Endothelial cell of umbilical vein (primary cell): ENCODE data around the gene FNDC3A. TPM values are rescaled to one million over a fixed set of nuclear protein-coding genes. Genes with fewer than 3 reads are reported as not detected.

Experiments
- BruUV-seq: library from RNA; stranded (reverse); fragments of 400-500 nt; replicated peaks from 2 replicates; lab custom pipeline; 2021; lab: Mats Ljungman, UMichigan
- CTCF ChIA-PET: fragments of 300-600, 350-600 bp; sonication (Branson Sonifier 250); formaldehyde crosslinking; loops from one replicate; lab custom pipeline; 2021; ENCODE audit warnings: antibody characterized with exemption, inconsistent platforms; lab: Charles Lee
- POLR2A ChIA-PET: fragments of 300-600, 350-600 bp; sonication (Branson Sonifier 250); formaldehyde crosslinking; loops from one replicate; lab custom pipeline; 2021; ENCODE audit warnings: antibody characterized with exemption, inconsistent platforms; lab: Charles Lee
- DNase-seq: peaks from one replicate; pipeline ENCODE4 v3.0.0-alpha.2; 2011; ENCODE audit warnings: low read depth, low spot score
- FAIRE-seq: peaks from 2 replicates; lab custom pipeline; 2011; peaks lifted over from hg19 to GRCh38; lab: Jason Lieb, UNC
- H2AFZ ChIP-seq: 2 replicates; pipeline ENCODE4 v1.6.0; 2012; ENCODE audit warnings: low read depth, low read length, control low read depth, inconsistent platforms
- H3K27ac ChIP-seq: 2 replicates; pipeline ENCODE4 v1.5.1; 2011; ENCODE audit warnings: low read depth, mild to moderate bottlenecking, control low read depth, low read length, moderate library complexity; ENCODE audit not compliant: insufficient read depth
- H3K27me3 ChIP-seq, 2 experiments: 2 replicates each; pipeline versions ENCODE4 v1.6.0 to v1.6.1; 2011; ENCODE audit warnings: low read length in 2 of 2, mixed read lengths in 1 of 2; ENCODE audit not compliant: control insufficient read depth in 2 of 2, insufficient read depth in 2 of 2
- H3K36me3 ChIP-seq, 2 experiments: 2 replicates in 1 of 2; 3 replicates in 1 of 2; pipeline ENCODE4 v1.5.1; 2011; ENCODE audit warnings: low read length in 2 of 2, mild to moderate bottlenecking in 1 of 2, moderate library complexity in 1 of 2; ENCODE audit not compliant: control insufficient read depth in 2 of 2, insufficient read depth in 2 of 2; ENCODE audit errors: extremely low read depth in 1 of 2
- H3K4me1 ChIP-seq: 3 replicates; pipeline ENCODE4 v1.5.1; 2011; ENCODE audit warnings: mild to moderate bottlenecking, low read length; ENCODE audit not compliant: control insufficient read depth, insufficient read depth; ENCODE audit errors: extremely low read depth
- H3K4me2 ChIP-seq: 2 replicates; pipeline ENCODE4 v1.6.1; 2011; ENCODE audit warnings: low read length, control low read depth, mixed read lengths; ENCODE audit not compliant: insufficient read depth
- H3K4me3 ChIP-seq, 3 experiments: fragments of 200-600 bp in 1 of 3; sonication (generic), shearing (Covaris generic) in 1 of 3; replicated peaks in 1 of 3; 2 replicates each; pipeline ENCODE4 v1.5.1; 2011 to 2016; ENCODE audit warnings: control low read depth in 3 of 3, low read length in 3 of 3, mild to moderate bottlenecking in 2 of 3, inconsistent platforms in 1 of 3, low read depth in 1 of 3, moderate library complexity in 1 of 3; ENCODE audit not compliant: insufficient read depth in 1 of 3
- H3K79me2 ChIP-seq: 2 replicates; pipeline ENCODE4 v1.6.0; 2012; ENCODE audit warnings: low read length, inconsistent platforms; ENCODE audit not compliant: control insufficient read depth, insufficient read depth
- H3K9ac ChIP-seq: replicated peaks from 2 replicates; pipeline ENCODE3; 2011; ENCODE audit warnings: low read length, control low read depth; ENCODE audit not compliant: insufficient read depth; ENCODE audit errors: extremely low read depth
- H3K9me1 ChIP-seq: replicated peaks from 3 replicates; pipeline ENCODE4 v1.6.0; 2011; ENCODE audit warnings: mild to moderate bottlenecking, low read length; ENCODE audit not compliant: control insufficient read depth, insufficient read depth; ENCODE audit errors: extremely low read depth
- H3K9me3 ChIP-seq: replicated peaks from 2 replicates; pipeline ENCODE4 v1.5.1; 2012; ENCODE audit warnings: low read length, inconsistent platforms; ENCODE audit not compliant: control insufficient read depth, insufficient read depth
- H4K20me1 ChIP-seq: replicated peaks from 2 replicates; pipeline ENCODE3; 2011; ENCODE audit warnings: mild to moderate bottlenecking, low read length; ENCODE audit not compliant: control insufficient read depth, insufficient read depth; ENCODE audit errors: extremely low read depth
- CTCF ChIP-seq, 2 donors: IDR thresholded peaks; 1 replicate in 1 of 2; 2 replicates in 1 of 2; pipeline ENCODE4 v1.5.1; 2011; ENCODE audit warnings: low read length in 2 of 2, mild to moderate bottlenecking in 2 of 2, moderate library complexity in 2 of 2, control low read depth in 1 of 2, inconsistent platforms in 1 of 2, low read depth in 1 of 2; ENCODE audit not compliant: insufficient read depth in 1 of 2; ENCODE audit errors: extremely low read depth in 1 of 2
- EZH2 ChIP-seq: IDR thresholded peaks from 2 replicates; pipeline ENCODE4 v1.6.1; 2012; ENCODE audit warnings: borderline replicate concordance, low read depth, mild to moderate bottlenecking, moderate library complexity, low read length, inconsistent platforms; ENCODE audit not compliant: severe bottlenecking
- FOS ChIP-seq: IDR thresholded peaks from 2 replicates; pipeline ENCODE4 v1.6.1; 2011; ENCODE audit warnings: mild to moderate bottlenecking, low read length, moderate library complexity, borderline replicate concordance; ENCODE audit not compliant: insufficient read depth
- GATA2 ChIP-seq: IDR thresholded peaks from 2 replicates; pipeline ENCODE4 v1.7.0; 2011; ENCODE audit warnings: low read depth, mild to moderate bottlenecking, moderate library complexity, mixed read lengths, low read length; ENCODE audit not compliant: insufficient read length, insufficient read depth
- JUN ChIP-seq: IDR thresholded peaks from 2 replicates; pipeline ENCODE4 v1.6.1; 2011; ENCODE audit warnings: borderline replicate concordance, low read depth; ENCODE audit not compliant: insufficient read length, insufficient read depth
- MAX ChIP-seq: IDR thresholded peaks from 2 replicates; pipeline ENCODE4 v1.6.1; 2011; ENCODE audit not compliant: insufficient read depth, insufficient read length
- MYC ChIP-seq: IDR thresholded peaks from one replicate; pipeline ENCODE4 v1.6.1; 2011; ENCODE audit warnings: mild to moderate bottlenecking, low read depth, low read length
- POLR2A ChIP-seq: IDR thresholded peaks from 2 replicates; pipeline ENCODE4 v1.6.1; 2012; ENCODE audit warnings: low read depth, mild to moderate bottlenecking, control low read depth, low read length
- POLR2AphosphoS5 ChIP-seq: IDR thresholded peaks from 2 replicates; pipeline ENCODE4 v1.6.1; 2012; ENCODE audit warnings: low read depth, mild to moderate bottlenecking, control low read depth, low read length, moderate library complexity; ENCODE audit not compliant: insufficient read depth
- dilution Hi-C: fragments of 300-500 bp; cut with MboI; formaldehyde crosslinking; loops from one replicate; pipeline ENCODE4 v1.15.0; 2019; ENCODE audit warnings: low sequenced_read_pairs; ENCODE audit not compliant: extremely low pct_ligation_motif_present
- intact Hi-C: fragments of 100-400 bp; cut with micrococcal nuclease; formaldehyde crosslinking; loops from one replicate; pipeline ENCODE4 v1.10.0; 2022
- polyA plus RNA-seq, 4 experiments: library from polyadenylated mRNA; depleted of rRNA in 3 of 4; stranded (reverse) in 3 of 4; unstranded in 1 of 4; fragments of >200 nt; gene quantifications; 2 replicates each; pipeline versions ENCODE4 v1.2.1 to v1.2.3, GENCODE V29; 2011 to 2012; ENCODE audit warnings: missing spikeins in 1 of 4
- total RNA-seq: library from RNA; stranded (reverse); gene quantifications from 2 replicates; pipeline ENCODE4 v1.2.3, GENCODE V29; 2021

FNDC3A gene
- total and polyA plus RNA-seq, 2 donors (not counting 3 experiments of a cell fraction or from before 2014, with no cell fraction given), result 26.3 to 50.8 TPM

GRCh38 chr13:49100637-49101570, 125.2 kb downstream of the FNDC3A start:
- Histone ChIP-seq H3K27me3 (no peaks in the 10 kb centered on the region), H3K27ac (no peak overlapping the region), H2AFZ (no peak overlapping the region), H3K9me3 (no peaks in the 10 kb centered on the region), H3K79me2 (no peaks in the 10 kb centered on the region), H3K9me1 (no peaks in the 10 kb centered on the region), H4K20me1 (no peaks in the 10 kb centered on the region), H3K4me3 (no peak overlapping the region), H3K9ac (no peak overlapping the region), H3K4me2 (no peak overlapping the region), H3K4me1 (peaks cover 24% of the 10 kb centered on the region), H3K36me3 (no peaks in the 10 kb centered on the region)
- TF ChIP-seq JUN (no peak), EZH2 (no peak), MAX (no peak)
- ChIA-PET POLR2A (no interaction called here), CTCF (interaction anchor here (0.7 to 6.6 kb wide), 5 partner anchors 10 to 181 kb away, joined by 3 to 123 read pairs (median 3); no protein-coding TSS in a partner anchor)
- intact Hi-C loops (no loop called here), dilution Hi-C loops (no loop called here)
- no peak for FAIRE-seq
- no TSS peak for BruUV-seq
- DNase-seq, result no peak

- peaks cover 26% of the 10 kb centered on the region for H3K79me2 ChIP-seq
- H3K9me1 ChIP-seq, result no peaks in the 10 kb centered on the region
- H3K27ac ChIP-seq, result no peak overlapping the region
- ChIA-PET CTCF (no interaction called here), POLR2A (no interaction called here)
- no TSS peak for BruUV-seq
- no peaks in the 10 kb centered on the region for H4K20me1 ChIP-seq
- no peak overlapping the region for H3K9ac ChIP-seq
- no peaks in the 10 kb centered on the region for H3K9me3 ChIP-seq
- no peaks in the 10 kb centered on the region for H3K36me3 ChIP-seq
- dilution Hi-C loops, result no loop called here
- FAIRE-seq (no peak), DNase-seq (no peak)
- H3K4me3 ChIP-seq, result no peak overlapping the region
- H3K4me1 ChIP-seq, result peaks cover 23% of the 10 kb centered on the region
- TF ChIP-seq MAX, result no peak
- no peak for TF ChIP-seq JUN
- no peak for TF ChIP-seq MYC
- TF ChIP-seq CTCF (IDR thresholded peaks at IDR 0.05; ENCODE audit: extremely low read depth in 1 of 2, insufficient read depth in 1 of 2, low read depth in 1 of 2, low read length in 2 of 2), result no peak
- TF ChIP-seq GATA2, result no peak
- TF ChIP-seq FOS, result no peak
- no peak for TF ChIP-seq POLR2A
- no peak for TF ChIP-seq POLR2AphosphoS5
- no peak for TF ChIP-seq EZH2
- no peak overlapping the region for H2AFZ ChIP-seq
- no peak overlapping the region for H3K4me2 ChIP-seq
- intact Hi-C loops, result no loop called here
- H3K27me3 ChIP-seq, result no peaks in the 10 kb centered on the region
Measured at GRCh38 chr13:49108196-49108595, 132.5 kb downstream of the FNDC3A start.
